SIG-M5 (cell line): Measurements from ENCODE around the gene SLC25A33.
"Not testable (repeated sequence)": the region's sequence is repeated elsewhere in the genome, so short reads cannot be mapped to it uniquely, and the experiment has no call there.

Experiments used
- DNase-seq: peaks from one replicate; lab custom pipeline; 2025; lab: John Stamatoyannopoulos, UW

SLC25A33 gene

GRCh38 chr1:9539165-9539828 is at the start of gene SLC25A33:
SLC25A33 (plus strand) TSS chr1:9539465; CDS start chr1:9539692, 227 bp downstream.
- peak; percentile 64 for DNase-seq

GRCh38 chr1:9490605-9491339 is 48.5 kb upstream of the SLC25A33 start:
- no peak for DNase-seq

- DNase-seq = no peak
Measured at GRCh38 chr1:9493326-9493725, 45.9 kb upstream of the SLC25A33 start.

- no peak for DNase-seq
Measured at GRCh38 chr1:9494936-9495758, 44.1 kb upstream of the SLC25A33 start.

GRCh38 chr1:9495854-9496374 is 43.4 kb upstream of the SLC25A33 start:
- DNase-seq = no peak

GRCh38 chr1:9500756-9501754 is 38.2 kb upstream of the SLC25A33 start:
- DNase-seq = no peak

GRCh38 chr1:9503001-9503675 is 36.1 kb upstream of the SLC25A33 start:
- DNase-seq = no peak

GRCh38 chr1:9505143-9505542 is 34.1 kb upstream of the SLC25A33 start:
- DNase-seq = no peak

- no peak for DNase-seq
Measured at GRCh38 chr1:9506901-9507300, 32.4 kb upstream of the SLC25A33 start.

- DNase-seq = no peak
Measured at GRCh38 chr1:9510130-9510529, 29.1 kb upstream of the SLC25A33 start.

- DNase-seq = not testable (repeated sequence)
Measured at GRCh38 chr1:9515550-9515949, 23.7 kb upstream of the SLC25A33 start.

- DNase-seq = no peak
Measured at GRCh38 chr1:9518454-9518998, 20.7 kb upstream of the SLC25A33 start.

GRCh38 chr1:9520411-9520810 is 18.9 kb upstream of the SLC25A33 start:
- no peak for DNase-seq

- no peak for DNase-seq
Measured at GRCh38 chr1:9529190-9529589, 10.1 kb upstream of the SLC25A33 start.

- no peak for DNase-seq
Measured at GRCh38 chr1:9530320-9530719, 8.9 kb upstream of the SLC25A33 start.

- DNase-seq = no peak
Measured at GRCh38 chr1:9534953-9535352, 4.3 kb upstream of the SLC25A33 start.

- DNase-seq = no peak
Measured at GRCh38 chr1:9536301-9536700, 3.0 kb upstream of the SLC25A33 start.

- DNase-seq = no peak
Measured at GRCh38 chr1:9537863-9538668, 1.2 kb upstream of the SLC25A33 start.

- DNase-seq = no peak
Measured at GRCh38 chr1:9538669-9539164, 548 bp upstream of the SLC25A33 start.
